GM18867 (cell line): ENCODE results near the gene MED10.

Source experiments
- ATAC-seq: cut with Tn5 transposase; IDR thresholded peaks from one replicate; pipeline ENCODE4 v1.9.1; 2021; ENCODE audit warnings: mild to moderate bottlenecking, moderate library complexity; ENCODE audit not compliant: unreplicated experiment

The MED10 gene

GRCh38 chr5:6399980-6400910, 21.9 kb upstream of the MED10 start:
- ATAC-seq = no peak

- no peak for ATAC-seq
These were observed 20.4 kb upstream of the MED10 start for GRCh38 chr5:6398570-6399230.

- no peak for ATAC-seq
These were observed 19.4 kb upstream of the MED10 start for GRCh38 chr5:6397536-6398269.

DNA sequence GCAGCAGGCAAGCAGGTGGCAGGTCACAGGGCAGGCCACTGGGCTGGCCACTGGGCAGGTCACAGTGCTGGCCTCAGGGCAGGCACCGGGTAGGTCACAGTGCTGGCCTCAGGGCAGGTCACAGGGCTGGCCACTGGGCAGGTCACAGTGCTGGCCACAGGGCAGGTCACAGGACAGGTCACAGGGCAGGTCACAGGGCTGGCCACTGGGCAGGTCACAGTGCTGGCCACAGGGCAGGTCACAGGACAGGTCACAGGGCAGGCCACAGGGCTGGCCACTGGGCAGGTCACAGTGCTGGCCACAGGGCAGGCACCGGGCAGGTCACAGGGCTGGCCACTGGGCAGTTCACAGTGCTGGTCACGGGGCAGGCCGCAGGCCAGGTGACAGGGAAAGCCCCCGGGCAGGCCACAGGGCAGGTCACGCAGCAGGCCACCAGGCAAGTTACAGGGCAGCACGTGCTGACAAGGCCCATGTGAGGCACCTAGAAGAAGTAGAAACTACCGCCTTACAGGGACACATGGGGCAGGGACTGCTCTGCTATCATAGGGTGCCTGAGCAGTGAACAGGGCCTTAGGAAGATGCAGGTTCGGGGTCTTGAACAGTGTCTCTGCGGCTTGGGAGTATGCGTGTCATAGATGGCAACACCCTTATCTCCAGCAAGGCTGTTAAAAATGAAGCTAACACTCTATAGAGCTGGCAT, 18.6 kb upstream of the MED10 start:
- ATAC-seq = no peak

- ATAC-seq = no peak
These were observed 17.7 kb upstream of the MED10 start for GRCh38 chr5:6396043-6396442.

DNA sequence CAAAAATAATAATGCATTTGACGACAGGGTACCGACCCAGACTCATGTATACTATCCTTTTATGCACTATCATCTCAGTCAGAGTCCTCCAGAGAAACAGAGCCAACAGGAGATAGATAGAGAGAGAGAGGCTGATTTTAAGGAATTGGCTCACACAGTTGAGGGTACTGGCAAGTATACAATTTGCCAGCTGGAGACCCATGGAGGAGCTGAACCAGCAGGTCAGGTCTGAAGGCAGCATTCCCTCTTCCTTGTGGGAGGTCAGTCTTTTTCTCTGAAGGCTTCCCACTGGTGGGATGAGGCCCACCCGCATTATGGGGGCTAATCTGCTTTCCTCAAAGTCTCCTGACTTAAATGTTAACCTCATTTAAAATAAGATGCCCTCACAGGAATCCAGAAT, 17.3 kb upstream of the MED10 start:
- no peak for ATAC-seq

GRCh38 chr5:6395102-6395445, 16.7 kb upstream of the MED10 start:
- ATAC-seq = no peak

GRCh38 chr5:6394429-6395101, 16.2 kb upstream of the MED10 start:
- ATAC-seq = no peak

DNA sequence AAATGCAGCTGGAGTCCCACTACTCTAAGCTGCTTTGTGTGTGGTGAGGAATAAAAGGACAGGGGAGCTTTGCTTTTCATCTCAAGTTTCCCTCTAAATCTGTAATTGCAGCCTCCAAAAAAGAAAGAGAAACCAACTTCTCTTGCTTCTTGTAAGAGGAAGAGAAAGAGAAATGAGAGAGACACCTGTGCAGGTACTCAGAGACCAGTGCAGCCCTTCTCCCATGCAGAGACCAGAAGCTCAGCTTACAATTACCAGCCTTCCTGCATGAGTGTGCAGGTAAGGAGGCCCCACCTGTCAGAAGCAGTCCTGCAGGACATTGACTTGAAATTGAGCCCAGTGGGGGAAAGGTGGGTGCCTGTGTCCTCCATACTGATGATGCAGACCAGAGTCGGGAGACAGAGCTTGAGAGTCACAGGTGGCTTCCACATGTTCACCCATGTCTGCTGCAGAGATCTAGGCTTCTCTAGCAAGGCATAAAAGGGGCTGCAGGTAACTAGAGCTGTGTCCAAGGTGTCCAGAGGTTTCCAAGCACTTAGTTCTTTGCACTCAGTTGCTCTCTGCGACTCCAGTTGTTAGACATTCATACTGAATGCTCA, 15.3 kb upstream of the MED10 start:
- peak; percentile 77 for ATAC-seq

DNA sequence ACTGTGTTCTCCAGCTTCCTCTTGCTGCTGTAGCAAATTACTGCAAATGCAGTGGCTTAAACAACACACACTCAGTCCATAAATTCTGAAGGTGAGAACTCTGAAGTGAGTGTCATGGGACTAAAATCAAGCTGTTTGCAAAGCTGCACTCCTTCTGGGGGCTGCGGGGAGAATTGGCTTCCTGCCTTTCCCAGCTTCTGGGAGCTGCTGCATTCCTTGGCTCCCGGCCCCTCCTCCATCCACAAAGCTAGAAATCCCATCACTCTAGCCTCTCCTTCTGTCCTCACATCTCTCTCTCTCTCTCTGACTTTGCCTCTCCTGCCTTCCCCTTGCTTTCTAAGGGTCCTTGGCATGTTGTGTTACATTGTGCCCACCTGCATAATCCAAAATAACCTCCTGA, 14.2 kb upstream of the MED10 start:
- ATAC-seq = no peak

DNA sequence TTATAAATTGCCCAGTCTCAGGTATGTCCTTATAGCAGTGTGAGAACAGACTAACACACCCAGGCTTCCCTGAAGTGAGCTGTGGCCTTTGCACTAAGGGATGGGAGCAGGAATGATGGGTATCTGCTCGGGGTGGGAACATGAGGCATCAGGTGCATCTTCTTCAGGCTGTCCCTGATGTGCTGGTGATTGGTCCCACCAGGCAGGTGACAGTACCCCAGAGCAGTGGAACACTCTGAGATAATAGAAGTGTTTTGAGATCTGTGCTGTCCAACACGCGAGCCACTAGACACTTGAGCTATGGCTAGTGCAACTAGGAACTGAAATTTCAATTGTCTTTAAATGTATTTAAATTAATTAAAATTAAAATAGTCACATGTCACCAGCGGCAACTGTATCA, 12.8 kb upstream of the MED10 start:
- no peak for ATAC-seq

- no peak for ATAC-seq
These were observed 11.7 kb upstream of the MED10 start for GRCh38 chr5:6389946-6390530.

- no peak for ATAC-seq
These were observed 11.1 kb upstream of the MED10 start for GRCh38 chr5:6389397-6389796.

GRCh38 chr5:6387970-6388369, 9.6 kb upstream of the MED10 start:
- ATAC-seq = no peak

- no peak for ATAC-seq
These were observed 7.9 kb upstream of the MED10 start for GRCh38 chr5:6386271-6386670.

GRCh38 chr5:6384856-6385255, 6.5 kb upstream of the MED10 start:
- no peak for ATAC-seq

- no peak for ATAC-seq
These were observed 5.0 kb upstream of the MED10 start for GRCh38 chr5:6383376-6383775.

DNA sequence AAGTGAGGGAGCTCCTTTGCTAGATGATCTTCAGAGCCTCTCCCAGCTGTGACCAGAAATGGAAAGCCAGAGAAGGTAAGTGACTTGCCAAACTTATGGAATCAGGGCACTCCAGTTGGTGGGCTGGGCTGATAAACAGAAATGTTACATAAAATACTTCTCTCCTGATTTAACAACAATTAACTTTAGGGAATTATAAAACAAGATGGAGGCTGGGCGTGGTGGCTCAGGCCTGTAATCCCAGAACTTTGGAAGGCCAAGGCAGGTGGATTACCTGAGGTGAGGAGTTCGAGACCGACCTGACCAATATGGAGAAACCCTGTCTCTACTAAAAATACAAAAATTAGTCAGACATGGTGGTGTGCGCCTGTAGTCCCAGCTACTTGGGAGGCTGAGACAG, 899 bp upstream of the MED10 start:
- no peak for ATAC-seq

GRCh38 chr5:6378766-6379103, 388 bp upstream of the MED10 start:
- no peak for ATAC-seq

DNA sequence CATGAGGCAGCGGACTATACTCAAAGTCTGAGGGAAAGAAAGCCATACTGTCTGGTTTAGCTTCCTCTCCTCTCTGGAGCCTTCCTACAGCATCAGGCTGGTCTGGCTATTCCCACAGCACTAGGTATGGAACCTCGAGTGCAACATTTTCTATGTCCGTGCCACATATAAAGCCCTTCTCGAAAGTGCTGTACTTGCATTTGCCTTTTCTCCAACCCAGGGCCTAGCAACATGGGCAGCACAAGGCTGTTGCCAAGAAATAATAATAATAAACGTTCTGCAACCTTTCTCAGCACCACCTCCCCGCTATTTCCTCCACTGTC, 804 bp downstream of the MED10 start:
- peak; percentile 2 for ATAC-seq
